K562 (cell line): ENCODE measurements around the gene TAPBPL. TPM values are rescaled to one million over a fixed set of nuclear protein-coding genes. Genes with fewer than 3 reads are reported as not detected.

Source experiments
- BHLHE40 ChIP-seq: IDR thresholded peaks from 2 replicates; pipeline ENCODE4 v1.6.1; 2011; ENCODE audit warnings: low read length, improper control_type of control experiment
- CREM ChIP-seq: IDR thresholded peaks from 2 replicates; pipeline ENCODE4 v1.6.1; 2014; ENCODE audit warnings: antibody characterized with exemption, low read depth
- GABPA ChIP-seq: fragments of 200-800 bp; sonication (Bioruptor generic); conservative IDR thresholded peaks from 2 replicates; pipeline ENCODE4 v1.6.1; 2016; ENCODE audit warnings: low read depth, missing genetic modification characterization, missing compliant biosample characterization
- KAT8 ChIP-seq: fragments of 450-650 bp; IDR thresholded peaks from 2 replicates; pipeline ENCODE4 v1.6.1; 2016; ENCODE audit warnings: low read depth, mild to moderate bottlenecking
- MEF2D ChIP-seq: conservative IDR thresholded peaks from 2 replicates; pipeline ENCODE4 v1.6.1; 2016; ENCODE audit warnings: low read depth, missing genetic modification characterization, missing compliant biosample characterization
- SMARCC2 ChIP-seq: fragments of 450-650 bp; IDR thresholded peaks from 2 replicates; pipeline ENCODE4 v1.6.1; 2017; ENCODE audit warnings: antibody characterized with exemption, moderate library complexity, mild to moderate bottlenecking, low read depth
- XRCC3 ChIP-seq: fragments of 450-650 bp; IDR thresholded peaks from 2 replicates; pipeline ENCODE4 v1.6.1; 2017; ENCODE audit warnings: mild to moderate bottlenecking, moderate library complexity
- YY1 ChIP-seq, 3 experiments: IDR thresholded peaks; 2 replicates each; pipeline ENCODE4 v1.6.1; 2011; ENCODE audit warnings: low read length in 2 of 3, mild to moderate bottlenecking in 2 of 3, moderate library complexity in 2 of 3, borderline replicate concordance in 1 of 3, control low read depth in 1 of 3, low read depth in 1 of 3; ENCODE audit not compliant: insufficient read depth in 3 of 3, insufficient replicate concordance in 2 of 3, control insufficient read depth in 1 of 3, insufficient read length in 1 of 3; ENCODE audit errors: extremely low read depth in 1 of 3
- ZNF165 ChIP-seq: fragments of 250-450 bp; sonication (Bioruptor Pico); IDR thresholded peaks from 2 replicates; pipeline ENCODE4 v1.4.0; 2020; ENCODE audit warnings: borderline replicate concordance
- ZNF212 ChIP-seq: fragments of 450-650 bp; formaldehyde crosslinking; IDR thresholded peaks from 2 replicates; pipeline ENCODE4 v1.4.0; 2020; ENCODE audit warnings: mild to moderate bottlenecking
- ZNF551 ChIP-seq: fragments of 250-450 bp; sonication (Bioruptor Pico); IDR thresholded peaks from 2 replicates; pipeline ENCODE4 v1.5.0; 2021; ENCODE audit warnings: mild to moderate bottlenecking, moderate library complexity
- polyA plus RNA-seq, 8 experiments: library from polyadenylated mRNA; depleted of rRNA in 4 of 8; stranded (reverse) in 5 of 8; unstranded in 3 of 8; fragments of >200 nt; fragmentation: Nextera tagmentation in 2 of 8; fragmentation: Illumina TruSeq in 1 of 8; extraction: Ambion mirVana in 2 of 8; extraction: Trizol in 1 of 8; gene quantifications; 2 replicates each; pipeline versions ENCODE4 v1.2.1 to v1.2.3, GENCODE V29; 2011 to 2014; ENCODE audit warnings: inconsistent platforms in 1 of 8, missing spikeins in 1 of 8
- total RNA-seq, 7 experiments: library from RNA; depleted of rRNA in 6 of 7; stranded (reverse); fragments of >200 nt in 6 of 7; fragmentation: Illumina TruSeq in 2 of 7; extraction: Trizol in 2 of 7; gene quantifications; 2 replicates each; pipeline versions ENCODE4 v1.2.1 to v1.2.3, GENCODE V29; 2011 to 2021; ENCODE audit warnings: low replicate concordance in 1 of 7
- TF ChIP-seq, protein P1 (sequence below): fragments of 450-650 bp; formaldehyde crosslinking; IDR thresholded peaks from 2 replicates; pipeline ENCODE4 v1.4.0; 2020; ENCODE audit warnings: mild to moderate bottlenecking, moderate library complexity
- TF ChIP-seq, protein P2 (sequence below): fragments of 250-450 bp; sonication (Bioruptor Pico); IDR thresholded peaks from 2 replicates; pipeline ENCODE4 v1.8.0; 2022; ENCODE audit warnings: moderate library complexity, mild to moderate bottlenecking, inconsistent platforms
- TF ChIP-seq, protein P3 (sequence below): fragments of 200-800 bp; sonication (Bioruptor generic); IDR thresholded peaks from 2 replicates; pipeline ENCODE4 v1.6.1; 2016; ENCODE audit warnings: missing genetic modification characterization, missing compliant biosample characterization
- TF ChIP-seq, protein P4 (sequence below): sonication (generic); formaldehyde crosslinking; IDR thresholded peaks from 2 replicates; pipeline ENCODE4 v1.8.0; 2022; ENCODE audit warnings: mild to moderate bottlenecking, missing genetic modification reagents, borderline replicate concordance

TAPBPL gene
- total and polyA plus RNA-seq, 9 of the 15 experiments (the other 6 are each of a cell fraction or from before 2014, with no cell fraction given) = 0.29 to 1.6 (median 0.45) TPM

DNA sequence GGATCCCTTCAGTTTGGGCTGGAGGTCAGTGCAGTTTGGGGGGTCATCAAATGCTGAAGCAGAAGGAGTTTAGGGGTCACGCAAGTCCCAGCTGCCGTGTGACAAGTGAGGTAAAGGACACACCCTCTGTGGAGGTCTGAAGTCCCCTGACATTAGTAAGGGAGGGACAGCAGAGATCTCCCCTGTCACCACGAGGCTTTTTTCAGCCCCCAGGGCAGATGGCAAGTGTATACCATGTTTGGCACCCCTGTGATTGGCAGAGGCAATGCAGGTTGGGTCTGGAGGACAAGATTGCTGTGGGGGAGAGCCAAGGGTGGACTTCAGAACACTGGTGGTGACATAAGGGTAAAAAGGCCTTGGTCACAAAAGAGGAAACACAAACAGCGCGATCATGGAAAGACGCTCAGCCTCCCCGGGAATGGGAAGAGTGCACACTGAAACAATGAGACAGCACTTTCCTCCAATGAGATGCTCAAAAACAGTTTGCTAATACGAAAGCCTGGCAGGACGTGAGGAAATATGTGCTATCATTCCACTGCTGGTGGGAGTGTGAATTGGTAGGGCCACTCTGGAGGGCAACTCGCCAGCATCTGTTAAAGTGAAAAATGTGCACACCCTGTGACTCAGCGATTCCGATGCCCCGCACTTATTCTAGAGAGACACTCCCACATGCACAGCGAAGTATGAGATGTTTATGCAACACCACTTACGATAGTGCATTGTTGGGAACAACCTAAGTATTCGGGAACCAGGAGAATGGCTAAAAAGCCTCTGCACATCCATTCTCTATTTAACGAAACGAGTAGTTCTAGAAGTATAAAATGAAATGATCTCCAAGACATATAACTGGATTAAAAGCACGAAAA lies 21.5 kb upstream of the TAPBPL start (continued):
- TF ChIP-seq, protein P1, sequence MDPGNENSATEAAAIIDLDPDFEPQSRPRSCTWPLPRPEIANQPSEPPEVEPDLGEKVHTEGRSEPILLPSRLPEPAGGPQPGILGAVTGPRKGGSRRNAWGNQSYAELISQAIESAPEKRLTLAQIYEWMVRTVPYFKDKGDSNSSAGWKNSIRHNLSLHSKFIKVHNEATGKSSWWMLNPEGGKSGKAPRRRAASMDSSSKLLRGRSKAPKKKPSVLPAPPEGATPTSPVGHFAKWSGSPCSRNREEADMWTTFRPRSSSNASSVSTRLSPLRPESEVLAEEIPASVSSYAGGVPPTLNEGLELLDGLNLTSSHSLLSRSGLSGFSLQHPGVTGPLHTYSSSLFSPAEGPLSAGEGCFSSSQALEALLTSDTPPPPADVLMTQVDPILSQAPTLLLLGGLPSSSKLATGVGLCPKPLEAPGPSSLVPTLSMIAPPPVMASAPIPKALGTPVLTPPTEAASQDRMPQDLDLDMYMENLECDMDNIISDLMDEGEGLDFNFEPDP (CRISPR knock-in tag) = no peak
- TF ChIP-seq YY1 (IDR thresholded peaks at IDR 0.05; ENCODE audit: borderline replicate concordance in 1 of 3, control insufficient read depth in 1 of 3, extremely low read depth in 1 of 3, insufficient read depth in 3 of 3, insufficient read length in 1 of 3, insufficient replicate concordance in 2 of 3, low read depth in 1 of 3, low read length in 2 of 3) (no peak), KAT8 (no peak), ZNF165 (CRISPR knock-in tag) (no peak), ZNF212 (CRISPR knock-in tag) (no peak), XRCC3 (no peak), ZNF551 (CRISPR knock-in tag) (no peak), MEF2D (tag) (no peak), SMARCC2 (peak; percentile 81), GABPA (tag) (0 out of 2 replicates have a peak, but pooled peaks have one; percentile 30), CREM (peak; percentile 55; the same call in 1 of the 2 replicates), BHLHE40 (peak; percentile 70)
- TF ChIP-seq, protein P2, sequence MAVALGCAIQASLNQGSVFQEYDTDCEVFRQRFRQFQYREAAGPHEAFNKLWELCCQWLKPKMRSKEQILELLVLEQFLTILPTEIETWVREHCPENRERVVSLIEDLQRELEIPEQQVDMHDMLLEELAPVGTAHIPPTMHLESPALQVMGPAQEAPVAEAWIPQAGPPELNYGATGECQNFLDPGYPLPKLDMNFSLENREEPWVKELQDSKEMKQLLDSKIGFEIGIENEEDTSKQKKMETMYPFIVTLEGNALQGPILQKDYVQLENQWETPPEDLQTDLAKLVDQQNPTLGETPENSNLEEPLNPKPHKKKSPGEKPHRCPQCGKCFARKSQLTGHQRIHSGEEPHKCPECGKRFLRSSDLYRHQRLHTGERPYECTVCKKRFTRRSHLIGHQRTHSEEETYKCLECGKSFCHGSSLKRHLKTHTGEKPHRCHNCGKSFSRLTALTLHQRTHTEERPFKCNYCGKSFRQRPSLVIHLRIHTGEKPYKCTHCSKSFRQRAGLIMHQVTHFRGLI = no peak
- TF ChIP-seq, protein P3, sequence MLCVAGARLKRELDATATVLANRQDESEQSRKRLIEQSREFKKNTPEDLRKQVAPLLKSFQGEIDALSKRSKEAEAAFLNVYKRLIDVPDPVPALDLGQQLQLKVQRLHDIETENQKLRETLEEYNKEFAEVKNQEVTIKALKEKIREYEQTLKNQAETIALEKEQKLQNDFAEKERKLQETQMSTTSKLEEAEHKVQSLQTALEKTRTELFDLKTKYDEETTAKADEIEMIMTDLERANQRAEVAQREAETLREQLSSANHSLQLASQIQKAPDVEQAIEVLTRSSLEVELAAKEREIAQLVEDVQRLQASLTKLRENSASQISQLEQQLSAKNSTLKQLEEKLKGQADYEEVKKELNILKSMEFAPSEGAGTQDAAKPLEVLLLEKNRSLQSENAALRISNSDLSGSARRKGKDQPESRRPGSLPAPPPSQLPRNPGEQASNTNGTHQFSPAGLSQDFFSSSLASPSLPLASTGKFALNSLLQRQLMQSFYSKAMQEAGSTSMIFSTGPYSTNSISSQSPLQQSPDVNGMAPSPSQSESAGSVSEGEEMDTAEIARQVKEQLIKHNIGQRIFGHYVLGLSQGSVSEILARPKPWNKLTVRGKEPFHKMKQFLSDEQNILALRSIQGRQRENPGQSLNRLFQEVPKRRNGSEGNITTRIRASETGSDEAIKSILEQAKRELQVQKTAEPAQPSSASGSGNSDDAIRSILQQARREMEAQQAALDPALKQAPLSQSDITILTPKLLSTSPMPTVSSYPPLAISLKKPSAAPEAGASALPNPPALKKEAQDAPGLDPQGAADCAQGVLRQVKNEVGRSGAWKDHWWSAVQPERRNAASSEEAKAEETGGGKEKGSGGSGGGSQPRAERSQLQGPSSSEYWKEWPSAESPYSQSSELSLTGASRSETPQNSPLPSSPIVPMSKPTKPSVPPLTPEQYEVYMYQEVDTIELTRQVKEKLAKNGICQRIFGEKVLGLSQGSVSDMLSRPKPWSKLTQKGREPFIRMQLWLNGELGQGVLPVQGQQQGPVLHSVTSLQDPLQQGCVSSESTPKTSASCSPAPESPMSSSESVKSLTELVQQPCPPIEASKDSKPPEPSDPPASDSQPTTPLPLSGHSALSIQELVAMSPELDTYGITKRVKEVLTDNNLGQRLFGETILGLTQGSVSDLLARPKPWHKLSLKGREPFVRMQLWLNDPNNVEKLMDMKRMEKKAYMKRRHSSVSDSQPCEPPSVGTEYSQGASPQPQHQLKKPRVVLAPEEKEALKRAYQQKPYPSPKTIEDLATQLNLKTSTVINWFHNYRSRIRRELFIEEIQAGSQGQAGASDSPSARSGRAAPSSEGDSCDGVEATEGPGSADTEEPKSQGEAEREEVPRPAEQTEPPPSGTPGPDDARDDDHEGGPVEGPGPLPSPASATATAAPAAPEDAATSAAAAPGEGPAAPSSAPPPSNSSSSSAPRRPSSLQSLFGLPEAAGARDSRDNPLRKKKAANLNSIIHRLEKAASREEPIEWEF (CRISPR knock-in tag) = no peak
- TF ChIP-seq, protein P4, sequence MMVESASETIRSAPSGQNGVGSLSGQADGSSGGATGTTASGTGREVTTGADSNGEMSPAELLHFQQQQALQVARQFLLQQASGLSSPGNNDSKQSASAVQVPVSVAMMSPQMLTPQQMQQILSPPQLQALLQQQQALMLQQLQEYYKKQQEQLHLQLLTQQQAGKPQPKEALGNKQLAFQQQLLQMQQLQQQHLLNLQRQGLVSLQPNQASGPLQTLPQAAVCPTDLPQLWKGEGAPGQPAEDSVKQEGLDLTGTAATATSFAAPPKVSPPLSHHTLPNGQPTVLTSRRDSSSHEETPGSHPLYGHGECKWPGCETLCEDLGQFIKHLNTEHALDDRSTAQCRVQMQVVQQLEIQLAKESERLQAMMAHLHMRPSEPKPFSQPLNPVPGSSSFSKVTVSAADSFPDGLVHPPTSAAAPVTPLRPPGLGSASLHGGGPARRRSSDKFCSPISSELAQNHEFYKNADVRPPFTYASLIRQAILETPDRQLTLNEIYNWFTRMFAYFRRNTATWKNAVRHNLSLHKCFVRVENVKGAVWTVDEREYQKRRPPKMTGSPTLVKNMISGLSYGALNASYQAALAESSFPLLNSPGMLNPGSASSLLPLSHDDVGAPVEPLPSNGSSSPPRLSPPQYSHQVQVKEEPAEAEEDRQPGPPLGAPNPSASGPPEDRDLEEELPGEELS (CRISPR knock-in tag) = no peak
